Inferior parietal cortex (tissue), 1 donor: ENCODE results near the gene DLGAP1.
"Not testable (repeated sequence)": the region's sequence is repeated elsewhere in the genome, so short reads cannot be mapped to it uniquely, and the experiment has no call there.

Source experiments
- DNase-seq: peaks from one replicate; pipeline ENCODE4 v3.0.0-alpha.2; 2016; ENCODE audit errors: extremely low spot score

Gene DLGAP1

DNA sequence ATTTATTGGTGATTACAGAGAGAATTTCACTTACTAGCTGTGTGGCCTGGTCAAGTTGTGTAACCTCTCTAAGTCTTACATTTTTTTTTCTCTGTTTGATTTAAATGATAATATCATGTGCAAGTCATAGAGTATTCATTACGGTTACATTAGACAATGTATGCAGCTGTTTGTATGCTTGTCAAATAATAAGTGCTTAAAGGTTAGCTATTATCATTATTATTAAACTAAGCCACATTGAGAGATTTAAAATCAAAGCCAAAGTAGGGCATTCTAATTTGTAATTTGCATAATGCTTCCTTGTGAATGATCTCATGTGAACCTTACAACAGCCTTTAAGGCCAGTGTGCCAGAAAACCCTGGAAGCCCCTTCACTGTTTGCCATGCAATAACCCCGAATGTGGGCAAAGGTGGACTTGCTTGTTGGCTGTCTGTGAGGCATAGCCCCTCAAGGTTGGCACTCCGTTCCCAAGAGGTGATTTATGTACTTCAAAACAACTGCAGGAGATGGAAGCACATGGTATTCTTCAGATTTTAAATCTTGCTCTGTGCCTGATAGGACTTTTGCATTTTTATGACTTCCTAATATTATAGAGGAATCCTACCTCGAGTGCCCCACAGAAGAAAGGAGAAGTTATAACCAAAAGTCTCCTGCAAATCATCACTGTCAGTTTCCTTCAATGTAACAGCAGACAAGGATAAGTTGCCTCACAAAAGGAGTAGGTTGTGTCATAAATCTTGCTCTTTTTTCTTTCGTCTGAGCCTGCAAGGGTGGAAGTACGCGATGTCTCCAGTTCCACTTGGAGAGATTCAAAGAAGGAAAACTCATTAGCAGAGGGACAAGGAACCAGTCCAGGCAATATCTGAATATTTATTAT lies 733.1 kb downstream of the DLGAP1 start:
- no peak for DNase-seq

DNA sequence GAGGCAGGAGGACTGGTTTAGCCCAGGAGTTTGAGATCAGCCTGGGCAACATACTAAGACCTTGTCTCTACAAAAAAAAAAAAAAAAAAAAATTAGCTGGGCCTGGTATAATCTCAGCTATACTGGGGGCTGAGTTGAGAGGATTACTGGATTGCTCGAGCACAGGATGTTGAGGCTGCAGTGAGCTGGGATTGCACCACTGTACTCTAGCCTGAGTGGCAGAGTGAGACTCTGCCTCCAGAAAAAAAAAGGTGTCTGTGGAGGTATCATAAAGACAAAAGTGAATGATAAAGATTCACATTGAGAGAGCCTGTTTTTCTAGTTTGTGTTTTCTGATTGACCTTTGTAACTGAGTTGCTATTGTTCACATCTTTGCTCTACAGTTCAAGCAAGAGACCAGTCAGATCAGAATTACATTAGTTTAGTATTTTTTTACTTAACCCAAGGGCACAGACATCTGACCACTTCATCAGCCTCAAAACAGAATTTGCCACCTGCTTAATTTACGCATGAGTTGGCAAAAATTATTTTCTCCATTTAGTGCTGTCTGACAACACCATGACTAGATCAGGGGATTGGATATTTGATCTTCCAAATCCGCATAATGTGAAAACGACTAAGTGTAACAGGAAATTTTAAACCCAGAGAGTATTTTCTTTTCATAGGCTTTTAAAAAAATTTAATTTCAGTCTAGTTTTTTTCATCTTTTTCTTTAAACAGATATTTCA lies 734.1 kb downstream of the DLGAP1 start:
- DNase-seq: no peak

DNA sequence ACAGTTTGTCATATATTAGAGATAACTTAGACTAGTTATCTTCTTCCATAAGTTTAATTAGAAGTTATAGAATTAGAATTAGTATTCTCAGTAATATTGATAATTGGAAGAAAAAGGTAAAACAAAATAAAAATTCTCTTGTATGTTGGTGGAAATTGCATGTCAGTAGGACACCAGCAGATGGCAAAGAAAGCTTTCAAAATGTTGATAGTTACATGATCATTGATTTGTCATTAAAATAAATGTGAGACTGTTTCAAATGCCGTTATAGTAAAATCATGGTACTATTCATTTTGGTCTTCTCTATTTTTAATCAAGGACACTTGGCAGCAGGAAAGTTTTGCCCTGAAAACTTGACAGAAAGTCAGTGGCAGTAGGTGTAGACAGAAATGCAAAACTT lies 734.9 kb downstream of the DLGAP1 start:
- DNase-seq: no peak

DNA sequence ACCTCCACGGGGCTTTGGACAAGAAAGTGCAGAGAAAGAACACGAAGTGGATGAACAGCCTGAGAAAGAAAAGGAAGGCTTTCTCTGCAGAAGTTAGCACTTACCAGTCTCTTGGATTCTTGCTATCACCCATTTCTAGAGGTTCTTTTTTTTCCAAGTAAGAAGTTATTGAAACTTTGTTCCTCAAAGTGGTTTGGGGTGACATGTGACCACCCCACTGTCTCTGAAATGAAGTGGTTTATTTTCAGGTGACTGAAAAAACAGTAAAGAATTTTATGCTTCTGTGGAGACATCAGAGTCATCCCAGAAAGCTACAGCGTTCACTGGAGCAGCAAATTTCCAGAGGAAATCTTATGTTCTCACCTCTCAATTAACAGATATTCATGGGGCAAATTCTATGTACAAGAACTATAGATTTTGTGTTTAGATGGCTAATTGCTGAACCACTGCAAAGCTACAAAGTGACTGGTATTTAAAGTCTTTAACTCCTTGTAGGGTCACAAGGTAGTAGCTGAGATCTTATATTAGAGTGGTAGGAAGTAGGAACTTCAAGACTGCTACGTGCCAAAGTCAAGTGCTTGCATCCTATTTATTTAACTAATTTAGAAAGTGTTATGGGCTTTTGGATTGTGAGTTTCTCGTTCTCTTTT lies 737.6 kb downstream of the DLGAP1 start:
- no peak for DNase-seq

DNA sequence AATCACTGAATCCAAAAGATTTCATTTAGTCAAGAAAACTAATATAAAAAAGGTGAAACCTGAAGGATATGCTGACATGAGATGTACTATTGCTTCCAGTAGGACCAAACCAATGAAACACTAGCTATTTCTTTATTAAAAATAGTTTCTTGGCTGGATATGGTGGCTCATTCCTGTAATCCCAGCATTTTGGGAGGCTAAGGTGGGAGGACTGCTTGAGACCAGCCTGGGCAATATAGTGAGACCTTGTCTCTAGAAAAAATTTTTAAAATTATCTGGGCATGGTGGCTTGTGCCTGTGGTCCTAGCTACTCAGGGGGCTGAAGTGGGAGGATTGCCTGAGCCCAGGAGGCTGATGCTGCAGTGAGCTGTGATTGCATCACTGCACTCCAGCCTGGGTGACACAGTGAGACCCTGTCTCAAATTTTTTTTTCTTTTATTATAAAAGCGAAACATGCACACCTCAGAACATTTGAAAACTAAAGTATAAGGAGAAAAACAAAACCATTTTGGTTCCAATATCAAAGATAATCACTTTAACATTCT lies 738.9 kb downstream of the DLGAP1 start:
- DNase-seq: no peak

DNA sequence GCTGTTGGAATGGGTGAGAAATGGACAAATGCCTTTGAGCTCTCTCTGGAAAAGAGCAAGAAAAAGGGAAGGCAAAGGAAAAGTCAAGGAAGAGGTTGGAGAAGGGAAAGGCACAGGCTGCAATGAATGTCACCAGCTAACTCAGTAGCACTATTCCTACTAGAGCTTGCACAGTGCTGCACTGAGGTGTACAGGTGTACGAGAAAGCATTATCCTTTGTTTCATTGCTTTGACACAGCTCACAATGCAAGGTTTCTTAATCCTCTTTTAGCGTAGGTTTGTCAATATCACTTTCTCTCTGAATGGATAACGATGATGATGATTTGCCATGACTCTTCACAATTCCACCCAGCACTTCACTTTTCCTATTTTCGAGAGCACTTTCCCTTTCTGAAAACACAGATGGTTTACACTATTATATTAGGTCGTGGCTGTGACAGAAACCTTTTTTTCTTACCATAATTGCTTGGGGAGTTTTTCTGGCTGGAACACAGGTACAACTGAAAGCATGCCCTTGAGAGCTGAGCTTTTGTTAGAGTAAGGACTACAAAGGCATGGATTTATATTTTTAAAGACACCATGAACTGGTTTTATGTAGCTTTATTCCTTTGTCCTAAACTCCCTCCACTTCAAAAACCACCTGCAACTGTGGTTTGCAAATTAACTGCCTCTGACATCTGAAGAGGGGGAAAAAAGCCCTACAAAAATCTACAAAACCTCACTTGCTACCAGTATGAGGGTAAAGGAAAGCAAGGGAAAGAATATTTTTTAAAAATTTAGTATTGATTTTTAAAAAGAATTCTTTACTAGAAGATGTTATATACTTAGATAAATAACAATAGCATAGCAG lies 739.7 kb downstream of the DLGAP1 start:
- no peak for DNase-seq

DNA sequence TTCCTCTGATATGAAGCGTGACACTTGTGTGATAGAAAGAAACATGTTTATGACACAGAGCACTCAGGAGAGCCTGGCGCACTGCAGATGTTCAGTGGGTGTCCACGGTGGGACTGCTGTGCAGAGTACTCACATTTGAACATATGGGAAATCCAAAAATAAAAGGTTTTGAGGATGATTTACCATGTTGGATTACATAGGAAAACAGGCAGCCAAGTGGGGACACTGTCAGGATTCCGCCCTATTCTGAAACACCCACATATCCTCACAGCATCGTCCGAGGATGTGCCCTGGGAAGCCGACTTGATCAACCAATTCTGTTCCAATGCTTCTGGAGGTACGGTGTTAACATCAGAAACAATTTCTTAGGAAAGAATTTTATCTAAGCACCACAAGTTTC lies 741.4 kb downstream of the DLGAP1 start:
- DNase-seq: no peak

DNA sequence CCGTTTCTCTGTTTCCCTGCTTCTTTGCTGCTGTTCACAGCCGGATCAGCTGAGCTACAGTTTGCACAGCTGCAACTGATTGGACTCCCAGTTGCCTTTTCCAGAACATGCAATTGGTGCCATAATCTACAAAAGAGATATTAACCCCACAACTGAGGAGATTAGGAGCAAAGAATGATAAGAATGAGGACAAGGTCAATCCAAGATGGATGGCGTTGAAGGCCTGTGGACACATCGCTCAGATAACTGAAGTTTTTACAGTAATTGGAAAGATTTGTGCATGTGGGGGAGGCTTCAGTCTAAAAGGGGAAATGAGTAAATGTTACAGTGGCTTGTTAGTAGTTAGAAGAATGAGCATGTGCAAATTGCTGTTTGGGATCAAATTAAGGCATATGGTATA lies 741.9 kb downstream of the DLGAP1 start:
- no peak for DNase-seq

DNA sequence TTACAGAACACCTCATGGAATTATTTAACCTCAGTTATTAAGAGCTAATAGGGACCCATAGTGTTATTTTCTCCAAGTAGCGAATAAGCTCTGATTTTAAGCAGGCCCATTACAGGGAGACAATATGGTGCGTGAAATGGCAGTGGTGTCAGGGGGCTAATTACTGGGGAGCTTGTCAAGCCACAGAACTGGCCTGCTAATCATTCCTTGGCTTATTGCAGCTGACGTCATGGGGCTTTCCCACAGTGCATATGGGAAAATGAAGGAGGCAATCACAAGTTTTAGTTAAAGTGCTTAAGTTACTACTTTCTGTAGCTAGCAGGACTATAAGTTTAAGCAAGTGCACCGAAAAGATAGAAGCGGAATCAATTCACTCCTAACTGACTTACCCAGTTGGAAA lies 742.6 kb downstream of the DLGAP1 start:
- DNase-seq: no peak

DNA sequence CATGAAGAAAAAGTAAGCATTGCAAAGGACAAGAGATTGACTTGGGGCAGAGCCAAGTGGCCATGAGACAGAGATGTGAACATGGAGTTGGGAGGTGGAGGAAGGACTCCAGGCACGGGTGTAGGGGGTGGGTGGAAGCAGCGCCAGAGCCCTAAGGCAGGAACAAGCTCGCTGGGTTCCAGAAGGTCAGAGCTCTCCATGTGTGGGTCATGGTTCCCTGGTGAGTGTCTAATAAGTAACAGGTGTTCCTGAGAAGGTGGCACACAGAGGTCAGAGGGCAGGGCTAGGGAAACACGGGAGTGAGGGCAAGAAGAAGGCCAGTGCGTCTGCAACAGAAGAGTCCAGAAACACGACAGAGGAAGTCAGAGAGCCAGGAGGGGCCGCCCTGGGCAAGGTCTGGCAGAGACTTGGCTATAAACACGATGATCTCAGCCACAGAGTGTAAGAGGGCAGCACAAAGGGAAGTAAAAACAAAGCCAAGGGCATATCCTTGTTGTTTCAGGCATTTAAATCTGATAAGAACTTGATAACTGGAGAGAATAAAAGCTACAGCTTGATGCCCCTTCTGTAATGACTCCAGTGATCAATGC lies 744.3 kb downstream of the DLGAP1 start:
- no peak for DNase-seq

DNA sequence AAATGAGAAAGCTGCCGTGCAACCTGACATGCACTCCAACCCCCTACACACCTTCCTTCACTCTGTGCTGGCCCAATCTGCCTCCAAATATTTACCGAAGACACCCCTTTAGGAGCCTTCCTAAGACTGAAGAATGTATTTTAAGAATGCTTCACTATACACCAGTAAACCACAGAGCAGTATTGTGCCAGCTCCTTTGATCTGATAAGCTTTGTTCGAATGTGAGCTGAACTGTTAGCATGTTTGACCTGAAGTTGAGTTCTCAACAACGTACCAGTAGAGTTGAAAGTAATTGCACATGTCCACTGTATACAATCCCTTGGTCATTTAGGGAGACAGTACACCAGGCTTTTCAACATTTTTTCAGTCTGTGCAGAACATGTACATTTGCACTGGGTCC lies 745.9 kb downstream of the DLGAP1 start:
- DNase-seq: no peak

DNA sequence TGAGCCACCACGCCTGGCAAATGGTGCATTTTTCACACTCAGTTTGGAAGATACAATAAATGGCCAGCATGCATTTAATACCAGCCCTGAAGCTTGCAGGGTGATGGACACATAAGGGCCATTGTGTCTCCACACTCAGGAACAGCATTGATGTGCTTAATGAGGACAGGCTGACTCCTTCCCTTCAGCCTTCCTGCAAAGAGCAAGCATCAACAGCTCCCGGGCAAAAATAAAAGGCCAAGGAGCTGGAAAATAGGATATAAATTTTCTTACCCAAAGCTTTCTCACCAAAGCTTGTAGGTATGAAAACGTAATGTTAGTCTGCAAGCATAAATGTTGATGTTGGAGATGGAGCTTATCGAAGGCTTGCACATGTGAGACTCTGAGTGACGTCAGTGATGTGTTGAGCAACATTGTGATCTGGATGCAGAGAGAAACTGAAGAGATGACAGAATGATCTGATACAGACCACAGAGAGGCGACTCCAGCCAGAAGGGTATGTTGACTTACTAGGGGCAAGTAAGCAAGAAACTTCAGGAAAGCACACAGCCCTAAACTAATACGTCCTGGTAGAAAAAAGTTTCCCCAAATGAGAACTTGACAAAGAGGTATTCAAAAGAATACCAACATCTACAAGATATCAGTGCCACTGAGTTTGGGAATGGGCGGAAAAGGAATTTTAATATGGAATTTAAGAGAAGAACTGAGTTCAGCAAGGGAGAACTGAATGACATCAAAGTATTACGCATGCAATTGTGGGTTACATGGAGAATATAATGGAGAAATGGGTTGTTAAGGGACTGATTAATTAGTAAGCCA lies 748.6 kb downstream of the DLGAP1 start:
- DNase-seq: no peak

DNA sequence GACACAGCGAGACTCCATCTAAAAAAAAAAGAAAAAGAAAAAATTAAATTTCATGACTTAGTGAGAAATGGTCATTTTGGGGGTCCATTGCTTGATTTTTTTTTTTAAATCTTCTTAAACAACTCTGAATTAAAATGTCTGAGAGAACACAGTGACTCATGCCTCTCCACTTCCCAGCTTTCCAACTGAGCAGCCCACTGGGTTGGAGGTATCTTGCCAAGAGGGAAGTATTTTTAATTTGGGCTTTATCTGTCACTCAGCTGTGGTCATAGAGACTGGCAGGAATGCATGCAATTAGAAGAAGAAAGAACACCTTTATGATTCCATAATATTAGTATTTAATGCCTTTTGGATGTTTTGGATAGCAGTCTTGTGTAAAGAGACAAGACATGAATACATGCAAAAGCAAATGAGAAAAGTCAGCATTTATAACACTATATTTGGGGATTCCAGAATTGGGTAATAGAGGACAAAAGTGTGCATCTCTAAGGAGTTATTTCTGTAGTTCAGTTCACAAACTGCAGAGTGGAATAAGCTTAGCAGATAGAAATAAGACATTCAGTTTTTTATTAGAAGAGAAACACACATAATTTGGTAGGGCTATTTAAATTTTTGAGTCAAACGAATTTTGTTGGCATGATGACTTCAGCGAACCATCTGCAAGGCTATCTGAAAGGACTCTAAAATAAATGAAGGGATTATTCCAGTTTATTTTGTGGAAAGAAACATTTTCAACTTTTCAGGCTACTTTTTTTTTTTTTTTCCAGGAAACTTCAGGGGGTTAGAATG lies 750.4 kb downstream of the DLGAP1 start:
- no peak for DNase-seq

DNA sequence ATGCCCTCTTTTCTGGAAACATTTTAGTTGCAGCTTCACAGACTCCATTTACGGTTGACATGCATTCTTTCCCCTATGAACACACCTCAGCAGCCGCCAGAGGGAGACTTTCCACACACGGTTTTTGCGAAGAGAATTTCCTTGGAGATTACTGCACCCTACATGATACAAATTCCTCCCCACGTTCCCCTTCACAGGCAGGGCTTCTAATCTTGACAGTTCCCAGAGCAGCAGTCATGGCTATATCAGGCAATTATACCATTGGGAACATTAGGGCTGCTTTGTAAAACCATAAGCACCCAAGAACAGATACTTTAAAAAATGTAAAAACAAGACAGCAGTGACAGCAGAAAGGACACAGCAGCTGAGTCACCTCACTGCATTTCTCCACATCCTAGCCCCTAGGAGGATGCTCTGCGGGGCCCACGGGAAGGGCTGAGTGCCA lies 751.4 kb downstream of the DLGAP1 start:
- DNase-seq: peak; percentile 89

DNA sequence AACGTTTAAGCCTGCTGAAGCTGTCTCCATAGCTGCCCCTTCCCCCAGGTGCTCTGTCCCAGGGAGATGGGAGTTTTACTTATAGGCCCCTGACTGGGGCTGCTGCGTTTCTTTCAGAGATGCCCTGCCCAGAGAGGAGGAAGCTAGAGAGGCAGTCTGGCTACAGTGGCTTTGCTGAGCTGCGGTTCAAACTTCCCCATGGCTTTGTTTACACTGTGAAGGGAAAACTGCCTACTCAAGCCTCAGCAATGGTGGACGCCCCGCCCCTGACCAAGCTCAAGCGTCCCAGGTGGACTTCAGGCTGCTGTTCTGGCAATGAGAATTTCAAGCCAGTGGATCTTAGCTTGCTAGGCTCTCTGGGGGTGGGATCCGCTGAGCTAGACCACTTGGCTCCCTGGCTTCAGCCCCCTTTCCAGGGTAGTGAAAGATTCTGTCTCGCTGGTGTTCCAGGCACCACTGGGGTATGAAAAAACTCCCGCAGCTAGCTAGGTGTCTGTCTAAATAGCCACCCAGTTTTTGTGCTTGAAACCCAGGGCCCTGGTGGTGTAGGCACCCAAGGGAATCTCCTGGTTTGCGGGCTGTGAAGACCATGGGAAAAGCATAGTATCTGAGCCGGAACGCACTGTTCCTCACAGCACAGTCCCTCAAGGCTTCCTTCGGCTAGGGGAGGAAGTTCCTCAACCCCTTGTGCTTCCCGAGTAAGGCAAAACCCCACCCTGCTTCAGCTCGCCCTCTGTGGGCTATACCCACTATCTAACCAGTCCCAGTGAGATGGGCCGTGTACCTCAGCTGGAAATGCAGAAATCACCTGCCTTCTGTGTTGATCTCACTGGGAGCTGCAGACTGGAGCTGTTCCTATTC lies 755.2 kb downstream of the DLGAP1 start:
- DNase-seq: not testable (repeated sequence)

DNA sequence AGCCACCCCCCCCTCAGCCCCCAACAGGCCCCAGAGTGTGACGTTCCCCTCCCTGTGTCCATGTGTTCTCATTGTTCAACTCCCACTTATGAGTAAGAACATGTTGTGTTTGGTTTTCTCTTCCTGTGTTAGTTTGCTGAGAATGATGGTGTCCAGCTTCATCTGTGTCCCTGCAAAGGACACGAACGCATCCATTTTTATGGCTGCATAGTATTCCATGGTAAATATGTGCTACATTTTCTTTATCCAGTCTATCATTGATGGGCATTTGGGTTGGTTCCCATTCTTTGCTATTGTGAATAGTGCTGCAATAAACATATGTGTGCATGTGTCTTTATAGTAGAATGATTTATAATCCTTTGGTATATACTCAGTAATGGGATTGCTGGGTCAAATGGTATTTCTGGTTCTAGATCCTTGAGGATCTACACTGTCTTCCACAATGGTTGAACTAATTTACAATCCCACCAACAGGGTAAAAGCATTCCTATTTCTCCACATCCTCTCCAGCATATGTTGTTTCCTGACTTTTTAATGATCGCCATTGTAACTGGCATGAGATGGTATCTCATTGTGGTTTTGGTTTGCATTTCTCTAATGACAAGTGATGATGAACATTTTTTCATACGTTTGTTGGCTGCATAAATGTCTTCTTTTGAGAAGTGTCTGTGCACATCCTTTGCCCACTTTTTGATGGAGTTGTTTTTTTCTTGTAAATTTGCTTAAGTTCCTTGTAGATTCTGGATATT lies 760.9 kb downstream of the DLGAP1 start:
- not testable (repeated sequence) for DNase-seq

DNA sequence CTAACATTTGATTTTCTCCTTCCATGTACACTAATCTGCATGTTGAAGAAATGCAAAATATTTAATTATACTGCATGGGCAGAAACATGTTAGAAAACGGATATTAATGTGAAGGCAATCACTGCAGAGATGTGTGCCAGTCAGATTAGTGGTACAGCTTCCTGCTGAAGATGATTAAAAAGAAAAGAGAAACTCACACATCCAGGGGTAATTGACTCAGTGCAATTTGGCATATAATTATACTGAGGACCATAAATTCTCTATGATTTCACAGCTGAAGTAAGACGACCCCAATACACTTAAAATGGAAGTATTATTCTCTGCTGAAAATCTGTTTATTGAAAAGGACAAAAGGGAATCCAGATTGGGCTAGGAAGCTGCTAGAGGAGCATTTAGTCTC lies 761.7 kb downstream of the DLGAP1 start:
- no peak for DNase-seq

DNA sequence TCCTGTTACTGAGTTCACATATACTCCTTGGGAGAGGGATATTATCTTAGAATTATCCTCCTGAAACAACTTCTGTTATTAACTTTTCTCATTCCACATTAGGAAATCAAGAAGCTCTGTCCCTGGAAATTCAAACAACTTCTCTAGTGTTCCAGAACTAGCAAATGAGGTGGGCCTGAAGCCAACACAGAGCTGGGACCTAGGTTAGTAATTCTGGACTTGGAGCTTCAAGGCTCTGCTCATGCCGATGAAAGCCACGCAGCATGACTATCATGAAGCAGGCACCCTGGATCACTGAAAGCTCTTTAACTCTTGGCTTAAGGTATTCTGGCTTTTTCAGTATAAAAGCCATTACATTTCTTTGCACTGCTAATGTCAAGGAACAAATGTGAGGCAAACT lies 762.4 kb downstream of the DLGAP1 start:
- DNase-seq: no peak
